K562 (cell line): ENCODE data around the gene CCSER2.

Source experiments
- HDAC3 ChIP-seq: fragments of 450-650 bp; IDR thresholded peaks from 2 replicates; pipeline ENCODE4 v1.6.1; 2018; ENCODE audit warnings: borderline replicate concordance, mild to moderate bottlenecking, moderate library complexity; ENCODE audit not compliant: partially characterized antibody
- KAT2B ChIP-seq: IDR thresholded peaks from one replicate; pipeline ENCODE4 v1.6.1; 2012; ENCODE audit warnings: low read depth, mild to moderate bottlenecking, control low read depth, inconsistent platforms, low read length, moderate library complexity
- POLR2AphosphoS5 ChIP-seq: IDR thresholded peaks from 2 replicates; pipeline ENCODE4 v1.6.1; 2011; ENCODE audit warnings: mild to moderate bottlenecking, low read depth, low read length, moderate library complexity; ENCODE audit not compliant: control insufficient read depth, insufficient read depth
- SMC3 ChIP-seq: conservative IDR thresholded peaks from 2 replicates; pipeline ENCODE4 v1.6.1; 2011; ENCODE audit warnings: low read depth, low read length, improper control_type of control experiment; ENCODE audit not compliant: insufficient read depth
- SUPT5H ChIP-seq: fragments of 450-650 bp; IDR thresholded peaks from 2 replicates; pipeline ENCODE4 v1.6.1; 2016
- TF ChIP-seq, protein P1 (sequence below): fragments of 150-350 bp; conservative IDR thresholded peaks from 2 replicates; pipeline ENCODE4 v1.6.1; 2014; ENCODE audit warnings: low read length

DNA sequence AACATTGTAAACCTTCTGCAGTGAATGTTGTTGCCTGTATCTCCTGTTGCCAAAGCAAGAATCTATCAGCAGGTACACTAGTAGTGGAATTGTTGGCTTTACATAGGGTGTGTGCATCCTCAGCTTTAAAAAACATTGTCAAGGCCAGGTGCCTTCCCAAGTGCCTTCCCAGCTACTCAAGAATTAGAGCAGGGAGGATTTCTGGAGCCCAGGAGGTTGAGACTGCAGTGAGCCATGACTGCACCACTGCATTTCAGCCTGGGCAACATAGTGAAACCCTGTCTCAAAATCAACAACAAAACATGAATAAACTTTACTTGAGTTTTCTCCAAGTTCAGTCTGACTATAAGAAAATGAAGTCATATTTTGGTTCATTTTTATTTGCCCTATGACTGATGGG is 217.3 kb downstream of the CCSER2 start:
- no peak for TF ChIP-seq HDAC3
- TF ChIP-seq, protein P1, sequence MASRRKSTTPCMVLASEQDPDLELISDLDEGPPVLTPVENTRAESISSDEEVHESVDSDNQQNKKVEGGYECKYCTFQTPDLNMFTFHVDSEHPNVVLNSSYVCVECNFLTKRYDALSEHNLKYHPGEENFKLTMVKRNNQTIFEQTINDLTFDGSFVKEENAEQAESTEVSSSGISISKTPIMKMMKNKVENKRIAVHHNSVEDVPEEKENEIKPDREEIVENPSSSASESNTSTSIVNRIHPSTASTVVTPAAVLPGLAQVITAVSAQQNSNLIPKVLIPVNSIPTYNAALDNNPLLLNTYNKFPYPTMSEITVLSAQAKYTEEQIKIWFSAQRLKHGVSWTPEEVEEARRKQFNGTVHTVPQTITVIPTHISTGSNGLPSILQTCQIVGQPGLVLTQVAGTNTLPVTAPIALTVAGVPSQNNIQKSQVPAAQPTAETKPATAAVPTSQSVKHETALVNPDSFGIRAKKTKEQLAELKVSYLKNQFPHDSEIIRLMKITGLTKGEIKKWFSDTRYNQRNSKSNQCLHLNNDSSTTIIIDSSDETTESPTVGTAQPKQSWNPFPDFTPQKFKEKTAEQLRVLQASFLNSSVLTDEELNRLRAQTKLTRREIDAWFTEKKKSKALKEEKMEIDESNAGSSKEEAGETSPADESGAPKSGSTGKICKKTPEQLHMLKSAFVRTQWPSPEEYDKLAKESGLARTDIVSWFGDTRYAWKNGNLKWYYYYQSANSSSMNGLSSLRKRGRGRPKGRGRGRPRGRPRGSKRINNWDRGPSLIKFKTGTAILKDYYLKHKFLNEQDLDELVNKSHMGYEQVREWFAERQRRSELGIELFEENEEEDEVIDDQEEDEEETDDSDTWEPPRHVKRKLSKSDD = no peak
- no peak for TF ChIP-seq SMC3
- no peak for TF ChIP-seq POLR2AphosphoS5
- no peak for TF ChIP-seq SUPT5H
- TF ChIP-seq KAT2B = no peak
